Stimulated activated CD8-positive, alpha-beta memory T cell treated with anti-CD3 and anti-CD28 coated beads, Interleukin-4, amount 100 ng/mL, for 24 hours (primary cell): ENCODE results near the gene AKAP4.

Source experiments
- DNase-seq: peaks from one replicate; pipeline ENCODE4 v3.0.0-alpha.2; 2020; ENCODE audit warnings: low read depth

AKAP4 gene, protein sequence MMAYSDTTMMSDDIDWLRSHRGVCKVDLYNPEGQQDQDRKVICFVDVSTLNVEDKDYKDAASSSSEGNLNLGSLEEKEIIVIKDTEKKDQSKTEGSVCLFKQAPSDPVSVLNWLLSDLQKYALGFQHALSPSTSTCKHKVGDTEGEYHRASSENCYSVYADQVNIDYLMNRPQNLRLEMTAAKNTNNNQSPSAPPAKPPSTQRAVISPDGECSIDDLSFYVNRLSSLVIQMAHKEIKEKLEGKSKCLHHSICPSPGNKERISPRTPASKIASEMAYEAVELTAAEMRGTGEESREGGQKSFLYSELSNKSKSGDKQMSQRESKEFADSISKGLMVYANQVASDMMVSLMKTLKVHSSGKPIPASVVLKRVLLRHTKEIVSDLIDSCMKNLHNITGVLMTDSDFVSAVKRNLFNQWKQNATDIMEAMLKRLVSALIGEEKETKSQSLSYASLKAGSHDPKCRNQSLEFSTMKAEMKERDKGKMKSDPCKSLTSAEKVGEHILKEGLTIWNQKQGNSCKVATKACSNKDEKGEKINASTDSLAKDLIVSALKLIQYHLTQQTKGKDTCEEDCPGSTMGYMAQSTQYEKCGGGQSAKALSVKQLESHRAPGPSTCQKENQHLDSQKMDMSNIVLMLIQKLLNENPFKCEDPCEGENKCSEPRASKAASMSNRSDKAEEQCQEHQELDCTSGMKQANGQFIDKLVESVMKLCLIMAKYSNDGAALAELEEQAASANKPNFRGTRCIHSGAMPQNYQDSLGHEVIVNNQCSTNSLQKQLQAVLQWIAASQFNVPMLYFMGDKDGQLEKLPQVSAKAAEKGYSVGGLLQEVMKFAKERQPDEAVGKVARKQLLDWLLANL

DNA sequence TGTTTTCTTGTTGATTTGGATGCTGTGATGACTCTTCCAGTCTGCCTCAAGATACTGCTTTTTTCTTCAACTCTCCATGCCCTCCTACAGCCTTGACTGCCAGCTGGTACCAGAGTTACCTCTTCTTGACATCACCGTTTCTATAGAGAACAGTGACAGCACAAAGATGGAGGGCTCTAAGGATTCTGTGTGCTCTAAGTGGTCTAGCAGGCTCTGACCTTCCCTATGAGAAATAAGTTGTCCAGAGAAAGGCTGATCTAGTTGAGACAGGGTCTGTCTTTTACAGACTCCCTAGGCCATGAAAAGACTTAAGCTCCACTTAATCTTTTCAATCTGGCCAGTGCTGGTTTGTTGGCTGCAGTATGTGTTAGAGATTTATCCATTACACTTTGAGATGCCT, at the start of gene AKAP4:
Gene AKAP4, minus strand, starts transcription at position 101 of the 400 bp plus-strand sequence. CDS start 118 bp downstream, outside the sequence.
- DNase-seq, result no peak

DNA sequence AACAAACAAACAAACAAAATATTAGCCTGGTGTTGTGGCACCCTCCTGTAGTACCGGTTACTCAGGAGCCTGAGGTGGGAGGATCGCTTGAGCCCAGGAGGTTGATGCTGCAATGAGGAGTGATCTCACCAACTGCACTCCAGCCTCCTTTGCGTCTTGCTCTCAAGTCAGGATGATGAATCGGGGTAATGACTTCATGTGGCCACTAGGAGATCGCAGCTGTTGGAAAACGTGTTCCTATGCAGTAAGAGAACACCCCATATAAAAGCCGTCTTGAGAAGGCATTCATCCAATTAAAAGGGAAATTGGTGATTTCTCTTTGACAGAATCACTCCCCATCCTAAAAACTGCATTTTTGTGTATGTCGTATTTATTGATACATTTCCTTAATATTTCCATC, 10.7 kb upstream of the AKAP4 start:
- DNase-seq, result no peak

DNA sequence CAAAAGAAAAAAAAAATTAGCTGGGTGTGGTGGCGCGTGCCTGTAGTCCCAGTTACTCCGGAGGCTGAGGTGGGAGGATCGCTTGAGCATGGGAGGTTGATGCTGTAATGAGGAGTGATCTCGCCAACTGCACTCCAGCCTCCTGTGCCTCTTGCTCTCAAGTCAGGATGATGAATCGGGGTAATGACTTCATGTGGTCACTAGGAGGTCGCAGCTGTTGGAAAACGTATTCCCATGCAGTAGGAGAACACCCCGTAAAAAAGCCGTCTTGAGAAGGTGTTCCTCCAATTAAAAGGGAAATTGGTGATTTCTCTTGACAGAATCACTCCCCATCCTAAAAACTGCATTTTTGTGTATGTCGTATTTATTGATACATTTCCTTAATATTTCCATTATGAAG, 5.9 kb upstream of the AKAP4 start:
- DNase-seq, result no peak

DNA sequence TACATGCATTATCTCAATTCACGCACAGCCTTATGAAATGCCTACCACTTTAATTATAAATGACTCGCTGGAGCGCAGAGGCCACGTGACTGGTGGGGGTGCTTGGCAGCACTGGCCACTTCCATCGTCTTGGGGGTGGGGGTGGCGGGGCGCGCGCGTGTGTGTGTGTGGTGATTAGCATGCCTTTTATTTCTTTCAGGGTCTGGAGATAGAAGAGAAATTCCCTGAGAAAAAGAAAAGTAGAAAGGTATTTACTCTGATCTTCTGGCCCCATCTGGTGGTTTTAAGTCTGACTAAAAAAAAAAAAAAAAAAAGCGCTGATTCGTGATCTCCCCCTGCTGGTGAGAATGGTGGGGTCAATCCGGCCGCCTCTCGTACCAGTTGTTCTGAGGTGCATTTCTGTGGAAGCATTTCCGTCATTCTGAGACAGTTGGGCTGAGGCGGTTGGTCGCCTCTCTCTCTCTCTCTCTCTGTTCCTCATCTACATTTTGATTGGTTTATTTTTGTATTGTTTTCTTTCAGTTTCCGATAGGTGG, 3.6 kb upstream of the AKAP4 start, which contains the start of gene CCNB3:
Gene CCNB3, plus strand, starts transcription at position 402 of the 536 bp plus-strand sequence. CDS start 80,399 bp downstream, outside the sequence.
- DNase-seq, result peak; percentile 59

DNA sequence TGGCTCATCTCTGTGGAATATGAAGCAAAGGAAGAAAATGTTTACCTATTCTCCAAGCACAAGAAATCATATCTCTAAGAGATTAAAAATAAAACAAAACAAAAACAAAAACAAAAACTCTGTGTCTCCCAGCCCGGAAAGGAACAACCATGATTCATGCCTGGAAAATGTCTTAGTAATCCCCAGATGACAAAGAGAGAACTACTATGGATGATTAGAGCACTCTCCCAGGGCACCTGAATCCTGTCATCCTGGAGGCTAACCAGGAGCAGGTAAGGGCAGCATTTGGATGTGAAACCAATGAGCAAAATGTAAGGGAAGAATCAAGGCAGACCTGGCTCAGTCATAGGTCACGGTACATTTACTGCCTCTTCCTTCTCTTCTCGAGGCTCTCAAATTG, 1.7 kb upstream of the AKAP4 start:
- DNase-seq, result no peak

DNA sequence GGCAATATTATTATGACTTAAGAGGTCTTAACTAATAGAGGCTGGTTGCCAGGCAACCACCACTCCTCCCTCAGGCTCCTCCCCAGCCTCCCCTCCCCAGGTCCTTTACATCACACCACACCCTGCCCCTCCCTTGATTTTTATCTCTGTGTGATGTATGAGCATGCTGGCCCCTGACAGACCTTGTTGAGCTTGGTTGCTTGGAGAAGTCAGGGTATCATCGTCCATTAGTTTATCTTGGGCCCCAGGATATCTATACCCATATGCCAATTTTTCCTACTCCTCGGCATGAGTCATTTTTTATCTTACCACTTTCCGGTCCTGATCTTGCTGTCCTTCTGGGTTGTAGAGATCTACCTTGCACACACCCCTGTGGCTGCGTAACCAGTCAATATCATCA, 2.5 kb downstream of the AKAP4 start:
- DNase-seq, result no peak

DNA sequence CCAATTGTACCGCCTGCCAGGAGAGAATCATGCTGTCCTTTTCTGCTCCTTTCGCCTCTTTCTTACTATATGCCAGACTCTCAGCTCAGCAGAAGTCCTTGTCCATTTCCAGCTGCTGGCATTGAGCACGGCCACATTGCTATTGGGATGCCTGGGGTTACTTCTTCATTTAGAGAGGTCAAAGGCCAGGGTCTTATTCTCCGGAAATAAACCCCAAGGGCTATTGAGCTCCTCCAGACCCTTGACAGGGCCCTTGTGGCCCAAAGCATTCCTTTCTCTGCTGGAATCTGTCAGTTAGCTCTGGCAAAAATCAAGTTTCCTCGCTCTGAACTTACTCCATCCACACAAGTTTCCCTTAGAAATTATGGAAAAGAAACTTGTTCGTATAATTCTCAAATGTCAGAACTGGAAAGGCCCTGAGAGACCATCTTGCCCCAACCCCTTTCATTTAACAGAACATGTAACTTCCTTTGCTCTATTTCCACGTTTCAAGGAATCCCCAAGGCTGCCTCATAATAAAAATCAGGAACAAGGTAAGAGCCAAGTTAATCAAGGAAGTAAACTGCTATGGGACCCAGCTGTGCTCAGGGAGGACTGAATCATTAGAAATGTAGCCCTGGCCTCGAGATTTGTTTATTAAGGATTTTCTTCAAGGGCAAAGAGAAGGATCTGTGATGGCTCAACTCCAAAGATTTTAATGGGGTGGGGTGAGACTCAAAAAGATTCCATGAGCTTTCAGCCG, 11.8 kb downstream of the AKAP4 start:
- no peak for DNase-seq

DNA sequence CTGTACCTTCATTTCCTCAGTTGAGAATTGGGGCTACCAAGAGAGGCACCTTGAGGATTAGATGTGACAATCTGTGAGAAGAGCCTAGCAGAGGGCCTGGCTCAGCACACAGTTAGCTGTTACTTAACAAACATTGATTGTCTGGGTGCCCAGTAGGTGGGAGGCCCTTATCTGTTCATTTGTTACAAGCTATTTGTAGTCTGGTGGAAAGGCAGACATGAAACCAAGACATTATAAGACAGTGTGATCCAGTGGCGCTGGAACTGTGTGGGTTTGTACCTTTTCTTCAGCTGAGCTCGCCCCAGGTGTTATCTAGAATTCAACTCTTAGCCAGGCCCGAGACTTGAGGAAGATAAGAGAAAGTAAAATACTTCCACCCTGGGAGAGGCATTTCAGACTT, 16.9 kb downstream of the AKAP4 start:
- DNase-seq, result no peak

DNA sequence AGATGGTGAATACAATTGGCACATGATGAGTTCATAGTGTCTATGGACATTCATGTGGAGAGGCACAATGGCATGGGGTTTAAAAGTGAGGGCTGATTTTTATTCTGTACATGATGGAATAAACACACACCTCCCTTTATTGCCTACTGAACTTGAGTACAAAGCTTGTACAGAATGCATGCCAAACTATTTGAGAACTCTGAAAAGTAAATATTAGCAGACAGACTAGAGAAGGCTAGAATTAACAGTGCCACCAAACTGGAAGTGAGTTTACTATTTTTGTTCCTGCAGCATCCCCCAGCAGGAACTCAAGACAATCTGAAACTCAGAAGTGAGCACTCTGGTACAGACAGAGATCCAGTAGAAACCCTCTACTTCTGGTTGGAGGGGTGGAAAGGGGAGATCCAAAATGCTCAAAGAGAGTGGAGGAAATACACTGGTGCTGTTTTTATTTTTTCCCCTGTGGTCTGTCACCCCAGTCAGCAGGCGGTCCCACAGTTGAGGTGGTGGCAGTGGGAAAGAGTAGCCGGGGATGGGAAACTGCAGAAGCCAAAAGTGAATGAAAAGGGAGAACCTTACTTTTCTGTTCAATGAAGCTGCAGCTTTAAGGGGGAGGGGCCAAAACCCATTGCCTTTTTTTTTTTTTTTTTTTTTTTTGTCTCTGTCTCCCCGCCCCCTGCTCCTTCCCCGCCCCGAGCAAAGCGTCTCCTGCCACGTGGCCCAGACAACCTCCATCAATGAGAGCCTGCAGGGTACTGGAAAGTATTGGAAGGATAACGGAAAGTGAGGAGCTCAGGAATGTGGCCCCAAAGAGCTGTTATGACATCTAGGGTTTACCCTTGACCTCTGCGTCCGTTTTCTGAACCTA, 20.5 kb downstream of the AKAP4 start:
- DNase-seq, result no peak

DNA sequence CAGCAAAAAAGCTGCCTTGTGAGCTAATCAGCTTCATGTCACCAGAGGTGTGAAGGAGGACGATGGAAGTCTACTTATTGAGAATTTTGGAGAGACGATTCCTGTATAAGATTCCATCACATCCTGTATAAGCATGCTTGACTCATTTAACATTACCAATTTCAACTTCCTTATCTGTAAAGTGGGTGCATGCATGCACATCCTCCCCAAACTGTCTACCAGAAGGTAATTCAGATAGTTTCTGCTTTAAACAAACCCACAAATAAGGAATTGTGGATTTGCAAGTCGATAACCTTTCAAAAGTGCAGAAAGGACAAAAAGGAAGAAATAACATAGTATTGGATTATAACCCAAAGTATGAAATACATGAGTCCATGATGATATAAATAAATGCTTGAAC, 31.1 kb downstream of the AKAP4 start:
- DNase-seq, result no peak

DNA sequence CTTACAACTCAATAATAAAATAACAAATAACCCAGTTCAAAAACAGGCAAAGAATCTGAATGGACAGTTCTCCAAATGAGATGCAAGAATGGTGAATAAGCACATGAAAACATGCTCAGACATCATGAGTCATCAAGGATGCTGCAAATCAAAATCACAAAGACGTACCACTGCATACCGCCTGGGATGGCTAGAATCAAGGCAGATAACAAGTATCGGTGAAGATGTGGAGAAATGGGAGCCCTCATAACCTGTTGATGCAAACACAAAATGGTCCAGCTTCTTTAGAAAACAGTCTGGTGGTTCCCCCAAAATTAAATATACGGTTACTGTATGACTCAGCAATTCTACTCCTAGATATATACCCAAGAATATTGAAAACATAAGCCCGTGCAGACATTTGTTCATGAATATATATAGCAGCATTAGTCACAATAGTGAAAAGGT, 32.5 kb downstream of the AKAP4 start:
- no peak for DNase-seq

DNA sequence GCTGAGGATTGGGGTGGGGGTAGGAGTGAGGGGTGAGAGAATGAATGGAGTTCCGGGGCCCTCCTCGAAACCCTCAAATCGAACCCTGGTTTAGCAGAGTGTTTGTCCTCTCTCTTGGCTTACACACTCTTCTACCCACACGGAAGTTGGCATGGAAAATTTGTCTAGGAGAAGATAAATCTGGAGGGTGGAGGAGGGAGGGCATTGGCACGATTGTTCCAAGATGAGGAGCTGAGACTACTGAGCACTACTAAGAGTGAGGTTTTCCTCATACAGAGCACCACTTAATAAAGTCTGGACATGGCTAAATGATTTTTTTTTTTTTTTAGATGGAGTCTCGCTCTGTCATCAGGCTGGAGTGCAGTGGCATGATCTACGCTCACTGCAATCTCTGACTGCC, 33.4 kb downstream of the AKAP4 start:
- DNase-seq, result no peak

DNA sequence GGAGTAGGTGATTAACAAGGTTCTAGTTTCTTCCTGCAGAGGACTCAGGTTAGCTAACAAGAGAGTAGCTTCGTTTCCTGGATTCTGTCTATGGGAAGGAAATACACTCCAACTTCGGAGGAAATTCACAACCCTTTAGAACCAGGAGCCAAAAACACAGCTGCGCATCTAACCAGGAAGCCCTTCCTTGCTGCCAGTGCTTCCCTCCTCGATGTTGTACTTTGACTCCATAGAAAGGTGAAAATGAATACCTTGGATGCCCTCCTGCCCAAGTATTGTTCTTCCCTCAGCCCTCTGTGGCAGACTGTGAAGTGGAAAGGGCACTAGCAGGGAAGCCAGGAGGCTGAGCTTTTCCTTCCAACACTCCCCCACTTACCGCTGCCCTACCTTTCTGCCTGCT, 35.1 kb downstream of the AKAP4 start:
- no peak for DNase-seq

DNA sequence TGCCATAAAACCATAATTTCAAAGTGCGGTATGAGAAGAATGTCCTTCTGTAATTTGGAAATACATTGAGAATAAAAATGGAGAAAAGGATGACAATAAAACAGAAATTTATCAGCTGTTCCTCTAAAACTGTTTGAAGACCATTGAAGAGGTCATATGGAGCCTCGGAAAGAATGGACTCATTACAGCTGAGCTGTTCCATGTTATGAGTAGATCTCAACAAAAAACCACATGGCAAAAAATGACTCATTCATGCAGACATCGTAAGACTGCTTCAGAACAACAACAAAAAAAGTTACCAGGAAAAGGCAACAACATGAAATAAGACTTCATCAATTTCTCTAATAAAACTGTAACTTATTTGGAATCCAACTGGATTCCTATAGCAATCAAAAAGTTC, 39.7 kb downstream of the AKAP4 start:
- no peak for DNase-seq

DNA sequence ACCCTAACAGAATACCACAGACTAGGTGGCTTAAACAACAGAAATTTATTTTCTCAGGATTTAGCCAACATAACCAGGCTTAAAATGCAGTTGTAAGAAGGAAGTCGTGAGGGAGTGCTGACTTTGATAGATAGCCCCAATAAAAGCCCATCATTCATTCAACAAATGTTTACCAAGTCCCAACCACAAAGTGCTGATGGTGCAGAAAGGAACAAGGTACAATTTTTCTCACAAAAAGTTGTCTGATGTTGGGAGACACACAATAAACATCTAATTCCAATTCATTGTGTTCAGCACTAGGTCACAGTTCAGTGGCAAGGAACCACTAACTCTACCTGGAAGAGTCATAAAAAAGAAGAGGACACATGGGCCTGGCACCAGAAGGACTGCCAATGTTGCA, 42.2 kb downstream of the AKAP4 start:
- DNase-seq, result no peak

DNA sequence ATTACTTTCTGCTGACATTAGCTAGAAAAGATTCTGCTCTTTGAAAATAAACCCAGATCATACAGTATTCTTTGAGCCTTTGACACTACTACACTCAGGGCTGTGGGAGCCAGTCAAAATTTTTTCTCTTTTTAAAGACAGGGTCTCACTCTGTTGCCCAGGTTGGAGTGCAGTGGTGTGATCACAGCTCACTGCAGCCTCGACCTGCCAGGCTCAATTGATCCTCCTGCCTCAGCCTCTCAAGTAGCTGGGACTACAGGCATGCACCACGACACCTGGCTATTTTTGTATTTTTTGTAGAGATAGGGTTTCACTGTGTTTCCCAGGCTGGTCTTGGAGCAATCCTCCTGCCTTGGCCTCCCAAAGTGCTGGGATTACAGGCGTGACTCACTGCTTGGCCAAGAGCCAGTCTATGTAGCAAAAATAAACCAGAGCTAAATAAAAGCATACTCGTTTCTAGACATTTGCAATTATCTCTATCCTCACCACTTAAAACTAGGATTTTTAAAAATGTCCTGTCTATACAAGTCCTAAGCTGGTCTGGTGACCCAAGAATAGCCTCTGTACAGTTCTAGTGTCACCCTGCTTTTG, 43.2 kb downstream of the AKAP4 start:
- DNase-seq, result no peak

DNA sequence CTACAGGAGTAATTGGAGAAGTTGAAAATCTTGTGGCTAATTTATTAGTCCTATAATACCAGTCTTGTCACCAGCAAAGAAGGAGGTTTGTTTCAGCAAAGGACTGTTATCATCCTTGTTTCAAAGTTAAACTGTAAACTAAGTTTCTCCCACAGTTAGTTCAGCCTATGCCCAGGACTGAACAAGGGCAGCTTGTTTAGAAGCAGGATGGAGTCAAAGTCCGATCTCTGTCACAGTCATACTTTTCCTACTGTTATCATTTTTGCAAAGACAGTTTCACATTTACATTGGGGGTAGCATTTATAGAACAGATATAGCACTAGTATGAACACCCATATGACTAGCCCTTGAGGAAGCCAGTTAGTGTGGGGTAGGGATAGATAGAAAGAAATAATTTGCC, 46.4 kb downstream of the AKAP4 start:
- DNase-seq, result no peak

DNA sequence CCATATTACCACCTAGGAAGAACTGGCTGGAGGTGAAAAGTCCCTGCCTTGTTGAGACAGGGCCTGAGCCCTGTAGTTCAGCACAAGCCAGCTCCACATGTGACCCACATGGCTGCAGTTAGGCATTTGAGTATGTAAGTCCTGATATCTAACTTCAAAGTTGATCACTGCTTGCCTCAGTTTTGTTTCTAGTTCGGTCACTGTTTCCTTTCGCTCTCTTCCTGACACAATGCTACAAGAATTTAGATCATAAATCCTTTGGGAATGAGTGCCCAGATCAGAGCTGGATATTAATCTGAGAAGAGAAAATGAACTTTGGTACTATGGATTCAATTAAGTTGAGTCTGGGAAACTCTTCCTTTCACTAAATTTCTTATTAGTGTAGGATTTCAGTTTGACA, 48.4 kb downstream of the AKAP4 start:
- no peak for DNase-seq

DNA sequence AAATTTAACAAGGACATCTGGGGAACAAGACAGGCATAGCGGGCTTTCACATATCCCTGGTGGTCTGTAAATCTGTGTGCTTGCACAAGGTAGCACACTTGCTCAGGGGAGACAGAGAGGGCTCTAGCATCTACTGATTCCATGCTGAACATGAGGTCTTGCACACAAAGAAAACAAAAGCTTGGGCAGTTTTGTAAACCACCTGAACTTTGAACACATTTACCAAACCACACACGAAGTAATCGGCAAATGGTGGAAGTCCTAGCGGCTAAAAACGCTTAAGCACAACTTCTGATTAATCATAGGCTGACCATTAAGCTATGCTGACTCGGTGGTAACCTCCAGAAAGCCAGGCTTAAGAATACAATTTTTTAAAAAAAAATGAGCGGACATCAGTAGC, 52.8 kb downstream of the AKAP4 start:
- no peak for DNase-seq
